ENCODE data around the gene IL22RA1.
A peak's percentile ranks its signal among the peaks of the same experiment; 100 is the strongest.

Gene IL22RA1

GRCh38 chr1:24150234-24151174, 7.6 kb upstream of the IL22RA1 start:
- Histone ChIP-seq H3K36me3 (ENCODE audit: insufficient read depth, low read length) (no peaks in the 10 kb centered on the region), H3K27me3 (ENCODE audit: control insufficient read depth in 1 of 2, insufficient read depth in 2 of 2, low read length in 2 of 2) (peaks cover 11 to 21% of the 10 kb centered on the region in 2 donors), H3K4me1 (ENCODE audit: insufficient read depth, low read length) (peaks cover 11% of the 10 kb centered on the region), H3K9ac (ENCODE audit: low read length) (no peak overlapping the region), H3K27ac (ENCODE audit: low read depth, low read length) (no peak overlapping the region), H3K9me3 (ENCODE audit: low read length) (no peaks in the 10 kb centered on the region), H3K4me3 (ENCODE audit: low read depth in 1 of 2, low read length in 2 of 2) (peak overlapping the region in 1 of 2 donors; percentile 33)

GRCh38 chr1:24149866-24150233, 6.9 kb upstream of the IL22RA1 start:
- Histone ChIP-seq H3K9me3 (ENCODE audit: low read length) (no peaks in the 10 kb centered on the region), H3K27ac (ENCODE audit: low read depth, low read length) (no peak overlapping the region), H3K27me3 (ENCODE audit: control insufficient read depth in 1 of 2, insufficient read depth in 2 of 2, low read length in 2 of 2) (peaks cover 11 to 21% of the 10 kb centered on the region in 2 donors), H3K4me3 (ENCODE audit: low read depth in 1 of 2, low read length in 2 of 2) (no peak overlapping the region), H3K36me3 (ENCODE audit: insufficient read depth, low read length) (no peaks in the 10 kb centered on the region), H3K9ac (ENCODE audit: low read length) (no peak overlapping the region), H3K4me1 (ENCODE audit: insufficient read depth, low read length) (peaks cover 11% of the 10 kb centered on the region)

DNA sequence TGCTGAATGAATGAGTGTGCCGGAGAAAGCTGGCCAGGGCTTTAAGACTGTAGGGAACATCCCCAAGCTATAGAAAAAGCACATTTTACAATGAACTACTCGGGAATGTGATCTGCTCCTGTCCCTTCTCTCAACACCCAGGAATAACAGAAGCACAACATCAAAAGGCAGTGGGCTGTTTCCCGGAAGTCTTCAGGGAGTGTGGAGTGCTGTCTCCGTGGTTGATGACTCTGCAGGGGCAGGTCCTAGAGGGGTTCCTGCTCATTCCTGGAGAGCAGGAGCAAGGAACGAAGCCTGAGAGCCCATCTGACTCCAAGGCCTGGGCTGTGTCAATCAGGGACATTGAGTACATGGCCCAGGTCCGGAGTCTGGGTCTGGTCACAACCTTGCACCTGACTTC, 4.9 kb upstream of the IL22RA1 start:
- peaks cover 11 to 21% of the 10 kb centered on the region in 2 donors for H3K27me3 ChIP-seq (ENCODE audit: control insufficient read depth in 1 of 2, insufficient read depth in 2 of 2, low read length in 2 of 2)

DNA sequence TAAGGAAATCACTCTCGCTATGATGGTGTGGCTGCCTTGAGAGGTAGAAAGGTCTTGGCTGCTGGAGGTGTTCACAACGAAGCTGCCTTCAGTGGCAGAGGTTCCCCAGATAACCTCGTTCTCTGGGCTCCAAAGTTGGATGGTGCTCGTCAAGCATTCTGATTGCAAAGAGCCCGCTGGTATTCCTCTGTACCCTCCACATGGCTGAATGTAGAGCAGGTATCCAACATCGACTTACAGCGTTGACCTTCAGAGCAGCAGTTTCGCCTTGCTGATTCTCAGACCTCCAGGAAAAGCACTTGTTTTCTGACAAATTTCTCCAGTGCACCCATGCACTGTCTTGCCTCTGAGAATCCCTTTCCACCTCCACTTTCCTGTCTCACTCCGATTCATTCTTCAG, 4.3 kb upstream of the IL22RA1 start:
- Histone ChIP-seq H3K27me3 (ENCODE audit: control insufficient read depth in 1 of 2, insufficient read depth in 2 of 2, low read length in 2 of 2) (peaks cover 11 to 21% of the 10 kb centered on the region in 2 donors), H3K9me3 (ENCODE audit: low read length) (no peaks in the 10 kb centered on the region), H3K9ac (ENCODE audit: low read length) (no peak overlapping the region), H3K4me1 (ENCODE audit: insufficient read depth, low read length) (peaks cover 17% of the 10 kb centered on the region), H3K4me3 (ENCODE audit: low read depth in 1 of 2, low read length in 2 of 2) (no peak overlapping the region), H3K27ac (ENCODE audit: low read depth, low read length) (no peak overlapping the region), H3K36me3 (ENCODE audit: insufficient read depth, low read length) (no peaks in the 10 kb centered on the region)

More for the DNA sequence above, 4.9 kb upstream of the IL22RA1 start:
- no peak overlapping the region for H3K9ac ChIP-seq (ENCODE audit: low read length)
- no peaks in the 10 kb centered on the region for H3K36me3 ChIP-seq (ENCODE audit: insufficient read depth, low read length)
- no peak overlapping the region for H3K27ac ChIP-seq (ENCODE audit: low read depth, low read length)
- H3K4me3 ChIP-seq (ENCODE audit: low read depth in 1 of 2, low read length in 2 of 2): no peak overlapping the region
- no peaks in the 10 kb centered on the region for H3K9me3 ChIP-seq (ENCODE audit: low read length)
- H3K4me1 ChIP-seq (ENCODE audit: insufficient read depth, low read length): peaks cover 11% of the 10 kb centered on the region

- Histone ChIP-seq H3K36me3 (ENCODE audit: insufficient read depth, low read length) (no peaks in the 10 kb centered on the region), H3K4me1 (ENCODE audit: insufficient read depth, low read length) (peaks cover 9% of the 10 kb centered on the region), H3K9me3 (ENCODE audit: low read length) (no peaks in the 10 kb centered on the region), H3K9ac (ENCODE audit: low read length) (no peak overlapping the region), H3K4me3 (ENCODE audit: low read depth in 1 of 2, low read length in 2 of 2) (no peak overlapping the region), H3K27ac (ENCODE audit: low read depth, low read length) (no peak overlapping the region), H3K27me3 (ENCODE audit: control insufficient read depth in 1 of 2, insufficient read depth in 2 of 2, low read length in 2 of 2) (no peaks in the 10 kb centered on the region)
Observed at GRCh38 chr1:24141311-24141997, 1.5 kb downstream of the IL22RA1 start.

DNA sequence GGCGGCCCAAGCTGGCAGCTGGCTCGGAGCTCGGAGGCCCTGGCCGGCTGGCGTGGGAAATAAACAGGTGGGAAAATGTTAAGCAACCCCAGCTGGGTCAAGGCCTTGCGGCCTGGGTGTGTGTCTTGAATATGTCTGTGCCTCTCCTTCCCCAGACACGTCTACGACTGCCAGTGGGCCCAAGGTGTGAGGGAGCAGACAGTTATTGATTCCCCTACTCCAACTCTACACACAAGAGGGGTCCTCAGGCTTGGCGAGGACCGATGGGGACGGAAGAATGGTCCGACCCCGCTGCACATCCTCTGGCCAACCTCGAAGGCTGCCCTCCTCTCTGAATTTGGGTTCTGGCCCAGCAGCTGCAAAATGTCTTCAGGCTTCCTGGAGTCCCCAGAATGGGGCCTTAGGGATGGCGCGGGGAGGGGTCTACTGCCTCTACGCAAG, 2.2 kb downstream of the IL22RA1 start:
- Histone ChIP-seq H3K9ac (ENCODE audit: low read length) (no peak overlapping the region), H3K9me3 (ENCODE audit: low read length) (no peaks in the 10 kb centered on the region), H3K4me1 (ENCODE audit: insufficient read depth, low read length) (peaks cover 9% of the 10 kb centered on the region), H3K27ac (ENCODE audit: low read depth, low read length) (no peak overlapping the region), H3K4me3 (ENCODE audit: low read depth in 1 of 2, low read length in 2 of 2) (no peak overlapping the region), H3K36me3 (ENCODE audit: insufficient read depth, low read length) (no peaks in the 10 kb centered on the region), H3K27me3 (ENCODE audit: control insufficient read depth in 1 of 2, insufficient read depth in 2 of 2, low read length in 2 of 2) (no peaks in the 10 kb centered on the region)

DNA sequence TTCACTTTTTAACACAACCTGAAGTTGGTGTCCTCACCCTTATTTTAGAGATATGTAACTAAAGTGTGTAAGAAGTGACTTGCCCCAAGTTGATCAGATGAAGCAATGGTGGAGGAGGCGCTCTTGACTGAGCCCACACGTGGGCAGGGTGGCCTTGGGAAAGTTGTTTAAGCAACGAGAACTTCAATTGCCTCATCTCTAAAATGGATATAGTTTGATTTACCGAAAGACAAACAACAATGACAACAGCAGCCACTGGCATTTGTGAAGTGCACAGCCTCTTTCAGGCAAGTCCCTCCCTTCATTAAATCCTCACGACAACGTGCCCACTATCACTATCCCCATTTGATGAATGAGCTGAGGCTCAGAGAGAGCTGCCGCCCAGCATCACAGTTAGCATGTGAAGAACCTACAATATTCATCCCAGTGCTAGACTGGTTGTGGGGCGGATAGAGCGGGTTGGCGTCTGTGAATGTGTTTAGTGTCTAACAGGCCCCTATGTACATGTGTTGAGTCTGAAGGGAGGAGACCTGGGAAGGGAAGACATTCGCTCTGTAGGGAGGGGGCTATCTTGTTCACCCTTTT, 3.0 kb downstream of the IL22RA1 start:
- Histone ChIP-seq H3K4me3 (ENCODE audit: low read depth in 1 of 2, low read length in 2 of 2) (no peak overlapping the region), H3K9me3 (ENCODE audit: low read length) (no peaks in the 10 kb centered on the region), H3K36me3 (ENCODE audit: insufficient read depth, low read length) (no peaks in the 10 kb centered on the region), H3K27ac (ENCODE audit: low read depth, low read length) (no peak overlapping the region), H3K9ac (ENCODE audit: low read length) (no peak overlapping the region), H3K27me3 (ENCODE audit: control insufficient read depth in 1 of 2, insufficient read depth in 2 of 2, low read length in 2 of 2) (no peaks in the 10 kb centered on the region), H3K4me1 (ENCODE audit: insufficient read depth, low read length) (peaks cover 9% of the 10 kb centered on the region)

- Histone ChIP-seq H3K4me3 (ENCODE audit: low read depth in 1 of 2, low read length in 2 of 2) (no peak overlapping the region), H3K27me3 (ENCODE audit: control insufficient read depth in 1 of 2, insufficient read depth in 2 of 2, low read length in 2 of 2) (no peaks in the 10 kb centered on the region), H3K27ac (ENCODE audit: low read depth, low read length) (no peak overlapping the region), H3K4me1 (ENCODE audit: insufficient read depth, low read length) (peaks cover 9% of the 10 kb centered on the region), H3K9ac (ENCODE audit: low read length) (no peak overlapping the region), H3K36me3 (ENCODE audit: insufficient read depth, low read length) (no peaks in the 10 kb centered on the region), H3K9me3 (ENCODE audit: low read length) (no peaks in the 10 kb centered on the region)
Observed at GRCh38 chr1:24139222-24139489, 3.8 kb downstream of the IL22RA1 start.

DNA sequence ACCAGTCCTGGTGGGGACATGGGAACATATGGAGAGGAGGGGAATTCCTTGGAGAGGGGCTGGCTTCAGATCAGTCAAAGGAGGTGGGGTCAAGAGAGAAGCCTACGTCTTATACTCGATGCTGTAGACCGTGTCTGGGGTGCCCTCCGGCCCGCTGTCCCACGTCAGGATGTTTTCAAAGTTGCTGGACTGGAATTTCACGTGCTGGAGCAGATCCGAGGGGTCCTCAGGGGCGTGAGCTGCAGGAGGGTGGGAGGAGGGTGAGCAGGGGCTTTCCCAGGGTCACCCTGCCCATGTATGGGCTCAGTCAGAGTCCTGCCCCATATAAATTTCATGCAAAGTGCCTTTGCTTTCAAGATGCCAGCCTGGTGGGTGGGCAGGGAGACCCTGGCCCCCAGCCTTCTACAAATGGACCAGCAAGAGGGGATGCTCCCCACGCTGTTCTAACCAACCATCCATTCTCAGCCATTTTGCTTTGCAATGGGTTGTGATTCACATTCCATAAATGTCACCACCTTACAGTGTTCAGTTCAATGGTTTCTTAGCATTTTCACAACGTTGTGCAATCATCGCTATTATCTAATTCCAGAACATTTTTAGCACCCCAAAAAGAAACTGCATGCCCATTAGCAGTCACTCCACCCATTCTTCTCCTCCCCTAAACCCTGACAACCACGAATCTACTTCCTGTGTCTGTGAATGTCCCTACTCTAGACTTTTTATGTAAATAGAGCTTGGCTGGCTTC, 4.3 kb downstream of the IL22RA1 start:
- Histone ChIP-seq H3K36me3 (ENCODE audit: insufficient read depth, low read length) (no peaks in the 10 kb centered on the region), H3K27me3 (ENCODE audit: control insufficient read depth in 1 of 2, insufficient read depth in 2 of 2, low read length in 2 of 2) (no peaks in the 10 kb centered on the region), H3K27ac (ENCODE audit: low read depth, low read length) (no peak overlapping the region), H3K4me1 (ENCODE audit: insufficient read depth, low read length) (peaks cover 9% of the 10 kb centered on the region), H3K9ac (ENCODE audit: low read length) (no peak overlapping the region), H3K9me3 (ENCODE audit: low read length) (no peaks in the 10 kb centered on the region), H3K4me3 (ENCODE audit: low read depth in 1 of 2, low read length in 2 of 2) (no peak overlapping the region)

DNA sequence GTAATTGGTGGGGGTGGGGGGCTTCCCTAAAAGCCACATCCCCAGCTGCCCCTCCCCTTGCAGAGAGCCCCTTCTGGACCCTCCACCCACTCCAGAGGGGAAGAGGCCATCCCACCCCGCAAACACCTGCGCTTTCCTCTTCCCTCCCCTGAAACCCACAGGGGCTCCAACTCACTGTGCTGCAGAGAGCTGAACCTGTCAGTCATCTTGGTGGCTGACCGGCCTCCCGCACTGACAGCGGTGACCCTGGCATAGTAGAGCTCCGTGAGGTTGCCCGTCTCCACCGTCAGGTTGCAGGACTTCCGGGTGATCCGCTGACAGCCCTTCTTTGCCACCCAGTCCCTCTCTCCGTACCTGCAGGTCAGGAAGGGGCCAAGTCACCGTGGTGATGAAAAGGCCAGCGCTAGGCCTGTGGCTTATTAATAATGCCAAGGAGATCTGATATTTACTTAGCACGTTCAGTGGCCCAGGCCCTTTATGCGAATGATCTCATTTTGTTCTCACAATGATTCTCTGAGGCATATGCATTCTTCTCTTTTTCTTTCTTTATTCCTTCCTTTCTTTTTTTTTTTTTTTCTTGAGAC, 5.9 kb downstream of the IL22RA1 start:
- no peak overlapping the region for H3K9ac ChIP-seq (ENCODE audit: low read length)
- H3K27me3 ChIP-seq (ENCODE audit: control insufficient read depth in 1 of 2, insufficient read depth in 2 of 2, low read length in 2 of 2): no peaks in the 10 kb centered on the region
- no peak overlapping the region for H3K27ac ChIP-seq (ENCODE audit: low read depth, low read length)
- H3K9me3 ChIP-seq (ENCODE audit: low read length): no peaks in the 10 kb centered on the region
- peaks cover 2% of the 10 kb centered on the region for H3K4me1 ChIP-seq (ENCODE audit: insufficient read depth, low read length)
- no peak overlapping the region for H3K4me3 ChIP-seq (ENCODE audit: low read depth in 1 of 2, low read length in 2 of 2)
- no peaks in the 10 kb centered on the region for H3K36me3 ChIP-seq (ENCODE audit: insufficient read depth, low read length)

DNA sequence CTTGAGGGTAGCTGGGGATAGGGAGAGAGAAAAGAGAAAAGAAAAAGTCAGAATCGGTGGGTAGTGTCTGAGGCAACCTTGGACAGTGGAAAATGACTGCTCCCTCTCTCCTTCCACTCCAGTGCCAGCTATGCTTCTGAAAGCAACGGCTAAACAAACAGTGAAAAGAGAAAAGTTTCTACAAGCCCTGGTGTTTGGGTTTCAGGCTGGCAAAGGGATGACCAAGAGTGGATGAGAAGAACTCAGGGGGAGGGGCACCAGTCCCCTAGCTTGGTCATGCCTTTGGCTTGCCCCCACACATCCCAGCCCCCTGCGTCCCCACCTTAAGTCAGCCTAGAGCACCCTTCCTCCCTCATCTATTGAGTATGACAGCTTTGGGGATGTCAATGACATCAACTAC, 8.6 kb downstream of the IL22RA1 start:
- no peak overlapping the region for H3K4me3 ChIP-seq (ENCODE audit: low read depth in 1 of 2, low read length in 2 of 2)
- no peak overlapping the region for H3K27ac ChIP-seq (ENCODE audit: low read depth, low read length)
- H3K27me3 ChIP-seq (ENCODE audit: control insufficient read depth in 1 of 2, insufficient read depth in 2 of 2, low read length in 2 of 2): no peaks in the 10 kb centered on the region
- H3K36me3 ChIP-seq (ENCODE audit: insufficient read depth, low read length): no peaks in the 10 kb centered on the region
- H3K9ac ChIP-seq (ENCODE audit: low read length): no peak overlapping the region
- no peaks in the 10 kb centered on the region for H3K9me3 ChIP-seq (ENCODE audit: low read length)
- no peaks in the 10 kb centered on the region for H3K4me1 ChIP-seq (ENCODE audit: insufficient read depth, low read length)

All from muscle layer of colon (tissue), 2 donors.